NCI-H1417 (cell line): ENCODE results near the gene FLAD1.
A peak's percentile ranks its signal among the peaks of the same experiment; 100 is the strongest.
"Not testable (repeated sequence)": the region's sequence is repeated elsewhere in the genome, so short reads cannot be mapped to it uniquely, and the experiment has no call there.

Experiments
- DNase-seq, 3 experiments: peaks; one replicate each; lab custom pipeline; 2025; lab: John Stamatoyannopoulos, UW

The FLAD1 gene

DNA sequence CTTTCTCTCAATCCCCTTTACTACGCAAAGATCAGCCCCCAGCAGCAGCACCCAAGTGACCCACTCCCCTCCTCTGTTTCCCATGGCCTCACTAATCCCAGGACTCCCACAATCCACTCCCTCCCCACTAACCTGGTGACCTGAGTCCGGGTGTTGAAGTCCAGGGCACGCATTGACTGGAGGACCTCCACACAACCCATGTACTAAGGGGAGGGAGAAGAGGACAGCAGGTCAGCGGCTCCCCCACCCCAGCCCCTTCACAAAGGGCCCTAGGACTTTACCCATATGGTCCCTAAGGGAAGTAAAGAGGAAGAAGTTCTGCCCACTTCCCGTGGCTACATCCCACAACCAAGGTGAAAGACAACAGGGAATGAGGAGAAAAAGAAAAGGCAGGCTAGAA, 13.9 kb upstream of the FLAD1 start:
- DNase-seq: no peak

GRCh38 chr1:154969860-154970452, 13.2 kb upstream of the FLAD1 start:
- no peak for DNase-seq

- DNase-seq: no peak
Observed at GRCh38 chr1:154970631-154971340, 12.4 kb upstream of the FLAD1 start, which contains the start of gene SHC1. Gene SHC1, minus strand, starts transcription at chr1:154970747. Its CDS starts 221 bp downstream, at chr1:154970526.

DNA sequence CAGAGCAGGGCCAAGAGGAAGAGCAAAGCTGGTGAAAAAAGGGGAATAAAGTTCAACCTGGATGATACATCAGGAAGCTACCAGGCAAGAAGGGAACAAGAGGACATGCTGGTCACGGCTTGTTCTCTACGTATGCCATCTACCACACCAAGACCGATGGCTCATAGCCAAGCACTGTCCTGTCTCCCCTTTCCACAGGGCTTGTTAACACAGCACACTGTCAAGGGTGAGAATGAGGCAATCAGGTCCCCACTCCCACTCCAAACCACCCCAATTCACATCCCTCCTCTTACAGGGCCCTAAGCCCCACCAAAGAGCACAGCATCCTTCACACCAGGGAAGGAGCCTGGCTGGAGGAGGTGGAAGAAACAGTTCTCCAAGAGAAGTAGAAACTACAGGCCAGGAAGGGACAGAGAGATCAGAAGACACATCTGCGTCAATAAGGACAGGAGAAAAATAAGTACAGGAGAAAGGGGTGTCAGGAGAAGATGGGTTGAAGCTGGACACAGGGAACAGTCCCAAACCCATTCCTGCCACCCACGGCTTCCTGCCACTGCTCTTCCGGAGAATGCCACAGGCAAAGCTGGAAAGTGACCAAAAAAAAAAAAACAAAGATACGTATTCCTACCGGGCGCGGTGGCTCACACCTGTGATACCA, 11.7 kb upstream of the FLAD1 start:
- DNase-seq: no peak

DNA sequence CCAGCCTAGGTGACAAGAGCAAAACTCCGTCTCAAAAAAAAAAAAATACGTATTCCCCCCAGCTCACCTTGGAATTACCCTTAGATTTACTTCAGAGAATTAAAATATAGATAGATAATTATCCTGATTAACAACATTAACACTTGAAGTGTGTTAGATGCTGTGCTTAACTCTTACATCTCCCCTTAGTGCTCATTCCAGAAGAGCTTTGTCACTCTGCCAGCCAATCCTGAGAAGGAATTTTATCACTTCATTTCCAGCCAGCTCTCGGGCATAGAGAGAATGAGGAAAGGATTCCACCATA, 11.0 kb upstream of the FLAD1 start:
- DNase-seq: no peak

DNA sequence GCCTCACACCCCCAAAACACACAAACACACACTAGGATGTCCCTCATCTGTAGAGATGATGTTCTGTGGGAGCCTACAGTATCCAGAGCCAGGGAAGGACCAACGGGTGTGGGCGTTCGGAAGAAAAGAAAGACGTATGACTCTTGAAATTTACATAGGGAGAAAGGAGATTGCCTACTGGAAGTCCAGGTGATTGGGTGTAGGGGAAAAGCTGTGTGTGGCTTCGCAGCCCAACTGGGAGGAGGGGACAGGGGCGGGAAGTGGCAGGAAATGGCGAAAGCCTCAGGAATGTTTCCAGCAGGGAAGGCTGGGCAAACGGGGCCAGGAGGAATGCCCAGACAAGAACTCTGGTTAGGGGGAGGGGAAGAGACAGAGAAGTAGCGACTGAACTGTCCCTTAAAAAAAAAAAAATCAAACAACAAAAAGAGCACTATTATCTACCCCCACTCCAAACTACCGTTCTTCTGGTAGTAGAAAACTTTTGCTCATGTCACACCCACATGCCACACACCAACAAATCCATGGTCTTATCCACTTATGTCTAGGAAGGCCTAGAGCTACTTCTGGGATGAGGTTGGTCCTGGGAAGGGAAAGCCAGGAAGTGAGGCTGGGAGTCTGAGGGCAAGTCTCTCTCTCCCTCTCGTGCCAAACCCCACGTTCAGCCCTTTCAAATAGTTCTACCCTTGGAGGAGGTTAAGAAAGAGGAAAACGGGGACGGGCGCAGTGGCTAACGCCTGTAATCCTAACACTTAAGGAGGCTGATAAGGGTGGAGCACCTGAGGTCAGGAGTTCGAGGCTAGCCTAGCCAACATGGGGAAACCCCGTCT, 10.4 kb upstream of the FLAD1 start:
- DNase-seq: no peak

GRCh38 chr1:154973344-154974101, 9.6 kb upstream of the FLAD1 start:
- DNase-seq: peak; percentile 88 to 96 (median 95)

DNA sequence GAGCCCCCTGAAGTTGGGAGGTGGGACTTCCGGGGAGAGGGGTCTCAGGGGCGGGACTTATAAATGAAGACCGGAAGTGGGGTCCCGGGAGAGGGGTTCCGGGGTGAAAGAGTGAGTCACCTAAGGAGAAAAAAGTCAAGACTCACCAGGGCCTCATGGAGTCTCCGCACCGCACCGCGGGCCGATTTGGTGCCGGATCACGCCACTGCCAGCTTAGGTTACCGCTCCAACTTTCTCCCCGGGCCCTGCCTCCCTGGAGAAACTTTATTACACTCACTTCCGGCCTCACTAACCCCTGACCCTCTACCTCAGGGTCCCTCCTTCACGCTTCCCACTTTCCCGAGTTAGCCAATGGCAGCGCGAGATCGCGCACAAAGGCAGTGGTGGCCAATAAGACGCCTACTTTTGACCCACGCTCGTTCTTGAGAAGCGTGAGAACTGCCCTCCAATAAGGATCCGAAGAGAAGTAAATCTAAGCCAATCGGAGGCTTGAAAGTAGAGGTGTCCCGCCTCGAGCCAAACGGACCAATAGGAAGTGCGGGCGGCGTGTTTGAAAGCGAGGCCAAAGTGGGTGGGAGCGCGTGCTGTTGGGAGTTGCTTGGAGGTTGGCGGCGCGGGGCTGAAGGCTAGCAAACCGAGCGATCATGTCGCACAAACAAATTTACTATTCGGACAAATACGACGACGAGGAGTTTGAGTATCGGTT, 8.9 kb upstream of the FLAD1 start, which contains the start of gene CKS1B:
CKS1B (plus strand) TSS at position 580 of the 706 bp plus-strand sequence; CDS start at position 645, 65 bp downstream.
- peak; percentile 99 to 100 (median 100) for DNase-seq

GRCh38 chr1:154974808-154975408, 8.2 kb upstream of the FLAD1 start:
- peak; percentile 98 to 99 (median 99) for DNase-seq

- DNase-seq: peak; percentile 54 to 68 (median 60)
Observed at GRCh38 chr1:154975409-154976059, 7.6 kb upstream of the FLAD1 start.

GRCh38 chr1:154977762-154978161, 5.4 kb upstream of the FLAD1 start:
- not testable (repeated sequence) for DNase-seq

DNA sequence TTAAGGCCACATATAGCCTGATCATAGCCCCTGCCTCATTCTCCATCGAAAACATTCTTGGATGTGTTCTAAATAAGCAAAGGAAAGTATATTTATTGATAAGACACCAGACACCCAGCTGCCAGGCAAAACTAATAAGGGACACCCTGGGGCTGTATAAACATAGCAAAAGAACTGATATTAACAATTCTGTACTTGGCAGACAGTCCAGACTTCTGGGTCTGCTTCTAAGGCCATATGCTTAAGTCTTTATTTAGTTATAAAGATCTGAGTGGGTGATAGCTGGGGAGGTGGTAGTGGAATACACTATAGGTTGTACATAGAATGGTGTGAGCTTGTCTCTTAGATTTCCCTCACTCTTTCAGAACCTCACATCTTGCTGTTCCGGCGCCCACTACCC, 4.8 kb upstream of the FLAD1 start:
- no peak for DNase-seq

DNA sequence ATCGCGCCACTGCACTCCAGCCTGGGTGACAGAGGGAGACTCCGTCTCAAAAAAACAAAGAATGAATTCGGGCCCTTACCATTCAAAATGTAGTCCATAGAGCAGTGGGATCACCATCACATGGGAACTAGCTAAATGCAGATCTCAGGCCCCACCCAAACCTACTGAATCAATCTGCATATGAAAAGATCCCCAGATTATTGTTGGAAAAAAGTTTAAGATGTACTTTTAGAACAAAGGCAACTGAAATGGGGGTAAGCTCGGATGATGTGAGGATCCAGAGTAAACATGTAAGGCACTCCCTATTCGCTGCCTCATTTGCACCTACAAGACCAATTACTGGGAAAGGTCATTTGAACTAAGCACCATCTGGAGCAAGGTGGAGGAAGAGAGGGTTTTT, 803 bp upstream of the FLAD1 start:
- DNase-seq: peak in 1 of 3 experiments; percentile 47

DNA sequence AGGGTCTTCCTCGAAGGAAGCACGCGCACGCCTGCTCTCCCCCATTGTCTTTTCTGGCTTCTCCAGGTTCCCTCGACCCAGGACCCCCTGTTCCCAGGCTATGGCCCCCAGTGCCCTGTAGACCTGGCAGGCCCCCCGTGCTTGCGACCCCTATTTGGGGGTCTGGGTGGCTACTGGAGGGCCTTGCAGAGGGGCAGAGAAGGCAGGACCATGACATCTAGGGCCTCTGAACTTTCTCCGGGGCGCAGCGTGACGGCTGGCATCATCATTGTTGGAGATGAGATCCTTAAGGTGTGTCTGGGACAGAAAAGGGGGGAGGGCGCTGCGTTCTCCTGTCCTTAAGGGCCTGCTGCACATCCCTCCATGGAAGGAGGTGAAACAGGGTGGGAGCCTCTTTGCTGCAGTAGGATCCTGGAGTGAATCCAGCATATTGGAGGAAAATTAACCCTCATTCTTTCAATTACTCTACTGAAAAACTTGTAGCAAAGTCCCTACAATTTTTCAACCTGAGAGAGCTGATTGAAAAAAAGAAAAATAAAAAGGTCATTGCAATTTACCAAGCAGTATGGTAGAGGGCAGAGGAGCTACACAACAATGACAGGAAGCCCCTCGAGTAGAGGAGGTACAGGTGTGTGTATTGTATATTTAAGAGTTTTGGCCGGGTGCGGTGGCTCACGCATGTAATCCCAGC, 777 bp downstream of the FLAD1 start:
- DNase-seq: peak in 2 of 3 experiments; percentile 25 to 39

DNA sequence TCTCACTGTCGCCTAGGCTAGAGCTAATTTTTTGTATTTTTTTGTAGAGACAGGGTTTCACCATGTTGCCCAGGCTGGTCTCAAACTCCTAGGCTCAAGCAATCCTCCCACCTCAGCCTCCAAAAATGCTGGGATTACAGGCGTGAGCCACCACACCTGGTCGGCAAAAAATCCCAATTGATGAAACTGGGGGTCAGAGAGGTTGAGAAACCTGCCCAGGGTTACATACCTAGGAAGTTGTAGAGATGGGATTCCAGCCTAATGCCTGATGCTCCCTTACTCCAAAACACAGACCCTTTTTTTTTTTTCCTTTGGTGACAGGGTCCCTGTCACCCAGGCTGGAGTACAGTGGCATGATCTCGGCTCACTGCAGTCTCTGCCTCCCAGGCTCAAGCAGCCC, 3.6 kb downstream of the FLAD1 start:
- not testable (repeated sequence) for DNase-seq

DNA sequence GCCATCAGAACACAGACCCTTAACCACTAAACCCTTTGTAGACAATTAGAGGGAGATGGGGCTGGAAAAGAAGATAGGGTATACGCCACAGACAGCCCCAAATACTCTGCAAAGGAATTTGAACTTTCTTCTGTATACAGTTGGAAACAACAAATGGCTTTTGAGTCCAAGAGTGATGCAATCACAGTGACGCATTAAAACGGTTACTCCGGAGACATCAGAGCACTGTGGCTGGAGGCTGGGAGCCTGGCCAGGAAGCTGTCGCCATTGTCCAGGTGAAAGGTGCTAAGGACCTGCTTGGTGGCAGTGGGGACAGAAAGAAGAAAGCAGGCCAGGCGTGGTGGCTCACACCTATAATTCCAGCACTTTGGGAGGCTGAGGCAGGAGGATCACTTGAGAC, 4.2 kb downstream of the FLAD1 start:
- DNase-seq: no peak

- no peak for DNase-seq
Observed at GRCh38 chr1:154988058-154988954, 5.2 kb downstream of the FLAD1 start.

- DNase-seq: no peak
Observed at GRCh38 chr1:154989195-154989860, 6.2 kb downstream of the FLAD1 start.
